Thymus (tissue), 14 donors: Measurements from ENCODE around the gene NMNAT3. TPM values are rescaled to one million over a fixed set of nuclear protein-coding genes. Genes with fewer than 3 reads are reported as not detected.

Experiments used
- DNase-seq, 9 donors: peaks; one replicate each; pipeline ENCODE4 v3.0.0-alpha.2; 2013; ENCODE audit warnings: low spot score in 9 of 9, low read depth in 6 of 9, missing footprints in 1 of 9
- H3K27ac ChIP-seq, 2 donors: one replicate each; pipeline ENCODE4 v1.5.1; 2013; ENCODE audit warnings: control low read depth in 1 of 2, low read depth in 1 of 2, low read length in 1 of 2, mild to moderate bottlenecking in 1 of 2, moderate library complexity in 1 of 2
- H3K27me3 ChIP-seq, 2 donors: one replicate each; pipeline ENCODE4 v1.5.1; 2013; ENCODE audit warnings: low read length in 1 of 2; ENCODE audit not compliant: control insufficient read depth in 2 of 2, insufficient read depth in 1 of 2
- H3K36me3 ChIP-seq, 2 donors: one replicate each; pipeline ENCODE4 v1.5.1; 2013; ENCODE audit warnings: low read length in 1 of 2, mild to moderate bottlenecking in 1 of 2, moderate library complexity in 1 of 2; ENCODE audit not compliant: control insufficient read depth in 2 of 2, insufficient read depth in 2 of 2
- H3K4me1 ChIP-seq, 2 donors: one replicate each; pipeline ENCODE4 v1.5.1; 2013; ENCODE audit warnings: low read length in 2 of 2; ENCODE audit not compliant: control insufficient read depth in 2 of 2, insufficient read depth in 2 of 2
- H3K4me3 ChIP-seq, 2 donors: one replicate each; pipeline ENCODE4 v1.5.1; 2013; ENCODE audit warnings: low read length in 2 of 2, control low read depth in 1 of 2, mild to moderate bottlenecking in 1 of 2
- H3K9me3 ChIP-seq, 2 donors: one replicate each; pipeline ENCODE4 v1.5.1; 2013; ENCODE audit warnings: low read length in 1 of 2, mild to moderate bottlenecking in 1 of 2; ENCODE audit not compliant: control insufficient read depth in 2 of 2, insufficient read depth in 1 of 2
- WGBS: extraction: QIAGEN DNeasy Blood & Tissue Kit; methylation state at CpG from one replicate; pipeline ENCODE4 v1.1.7; 2013; 5-methylcytosine and 5-hydroxymethylcytosine counted together
- long read RNA-seq, 10 donors: transcript quantifications; one replicate each; lab custom pipeline, GENCODE V29; 2026
- polyA plus RNA-seq: library from polyadenylated mRNA; stranded (reverse); fragments of 200-250 nt; gene quantifications from one replicate; pipeline ENCODE4 v1.2.3, GENCODE V29; 2013
- total RNA-seq: library from RNA; stranded (reverse); fragments of 120-200 nt; gene quantifications from one replicate; pipeline ENCODE4 v1.2.4, GENCODE V29; 2013
- donor health status: healthy.

Gene NMNAT3
- total RNA-seq = 4.7 TPM
- 5.2 TPM for polyA plus RNA-seq
- long read RNA-seq, donor 1 = 0 reads
- long read RNA-seq, donor 2, partial matches to known transcripts = 0 of 3 reads
- long read RNA-seq, donor 2, other reads (novel, unspliced or antisense) = 0 of 3 reads
- long read RNA-seq, donor 3, partial matches to known transcripts = 0 of 2 reads
- long read RNA-seq, donor 3, other reads (novel, unspliced or antisense) = 0 of 2 reads
- long read RNA-seq, donor 4, partial matches to known transcripts = 0 of 1 reads
- long read RNA-seq, donor 4, other reads (novel, unspliced or antisense) = 0 of 1 reads
- long read RNA-seq, donor 5, partial matches to known transcripts = 0 of 1 reads
- long read RNA-seq, donor 5, other reads (novel, unspliced or antisense) = 0 of 1 reads
- long read RNA-seq, donor 6, partial matches to known transcripts = 0 of 1 reads
- long read RNA-seq, donor 6, other reads (novel, unspliced or antisense) = 0 of 1 reads
- long read RNA-seq, donor 7 = 0 reads
- long read RNA-seq, donor 8 = 0 reads
- long read RNA-seq, donor 9 = 0 reads
- long read RNA-seq, donor 10 = 0 reads

DNA sequence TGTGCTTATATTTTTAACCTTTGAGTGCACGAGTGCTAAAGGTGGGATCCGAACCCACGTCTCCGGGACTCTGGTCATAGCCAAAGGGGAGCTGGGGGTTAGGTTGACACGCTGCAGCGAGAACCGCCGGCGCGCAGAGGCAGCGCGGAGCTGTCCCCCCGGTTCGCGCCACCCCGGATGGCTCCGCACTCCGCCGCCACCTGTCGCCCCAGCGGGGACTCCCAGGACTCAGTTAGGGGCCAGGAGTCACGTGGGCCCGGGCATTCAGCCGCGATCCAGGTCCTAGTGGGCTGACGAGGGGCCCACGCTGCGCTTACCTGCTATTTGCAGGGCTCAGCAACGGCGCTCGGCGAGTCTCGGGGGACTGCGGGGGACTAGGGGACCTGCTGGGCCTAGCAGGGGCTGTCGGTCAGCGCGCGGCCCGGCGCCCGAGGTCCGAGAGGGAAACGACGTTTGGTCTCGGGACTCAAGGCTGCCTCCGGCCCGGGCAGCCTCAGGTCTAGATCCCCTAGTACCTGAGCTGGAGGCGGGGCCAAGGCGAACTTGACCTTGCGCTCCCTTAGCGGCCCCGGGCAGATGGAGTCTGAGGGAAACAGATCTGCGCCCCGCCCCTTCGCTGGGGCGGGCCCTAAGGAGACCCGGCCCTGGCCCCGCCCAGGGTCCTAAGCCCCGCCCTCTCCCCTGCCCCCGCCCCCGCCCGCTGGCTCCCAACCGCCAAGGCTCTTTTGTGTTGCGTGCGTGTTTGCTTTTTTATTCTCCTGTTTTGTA is at the start of gene NMNAT3:
TSS of gene NMNAT3 (minus strand) at position 585 of the 768 bp plus-strand sequence. CDS start 50,248 bp downstream, outside the sequence.
- DNase-seq = peak; percentile 52 to 91 (median 85)
- Histone ChIP-seq H3K4me3 (peak within 1 kb of the TSS; percentile 78 to 81), H3K27me3 (peaks cover 0 to 2% of the 10 kb centered on the region in 2 donors), H3K27ac (peak within 1 kb of the TSS; percentile 58 to 74), H3K9me3 (no peaks in the 10 kb centered on the region), H3K36me3 (no peaks in the 10 kb centered on the region), H3K4me1 (peaks cover 7 to 12% of the 10 kb centered on the region in 2 donors)
- WGBS = under 1% methylated on average over 65 of the region's 65 CpGs

DNA sequence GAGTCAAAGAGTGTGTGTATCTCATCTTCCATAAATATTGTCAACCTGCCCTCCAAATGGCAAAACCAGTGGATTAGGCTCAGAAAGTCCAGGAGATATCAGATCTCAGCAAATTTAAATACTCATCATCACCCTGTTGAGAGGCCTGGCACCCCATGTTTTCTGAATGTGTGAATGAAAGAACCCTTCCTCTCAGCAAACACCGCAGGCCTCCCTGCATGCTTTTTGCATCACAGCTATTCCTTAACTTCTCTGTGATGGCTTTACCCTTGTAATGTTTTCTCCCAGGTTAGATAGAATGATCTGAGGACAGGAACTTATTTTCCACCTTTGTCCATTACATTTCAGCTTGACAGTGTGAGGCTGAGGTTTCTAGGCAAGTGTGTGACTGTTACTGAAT is 43.6 kb upstream of the NMNAT3 start:
- no peaks in the 10 kb centered on the region for H3K36me3 ChIP-seq
- WGBS = 67% methylated on average over 1 of the region's 1 CpG
- H3K4me1 ChIP-seq = no peaks in the 10 kb centered on the region
- no peaks in the 10 kb centered on the region for H3K9me3 ChIP-seq
- no peak overlapping the region for H3K27ac ChIP-seq
- no peak for DNase-seq
- no peak overlapping the region for H3K4me3 ChIP-seq
- no peaks in the 10 kb centered on the region for H3K27me3 ChIP-seq

DNA sequence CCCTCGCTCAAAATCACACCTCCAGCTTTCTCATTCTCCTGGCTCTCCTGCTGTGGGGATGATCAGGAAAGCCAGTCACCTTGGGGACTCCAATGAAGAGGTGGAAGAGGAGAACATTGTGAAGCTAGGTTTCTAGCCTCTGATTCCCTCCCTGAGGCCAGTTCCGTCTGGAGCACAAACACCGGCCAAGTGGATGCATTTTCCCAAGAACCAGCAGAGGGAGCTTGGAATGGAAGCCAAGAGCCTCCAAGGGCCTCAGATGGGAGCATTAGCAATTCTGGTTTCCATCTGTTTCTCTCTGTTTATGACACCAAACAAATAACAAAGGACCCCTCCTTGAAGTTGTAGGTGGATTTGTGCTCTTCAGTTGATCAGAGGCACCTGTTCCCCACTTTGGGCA is 40.6 kb upstream of the NMNAT3 start:
- Histone ChIP-seq H3K9me3 (no peaks in the 10 kb centered on the region), H3K36me3 (no peaks in the 10 kb centered on the region), H3K4me3 (no peak overlapping the region), H3K27ac (no peak overlapping the region), H3K27me3 (no peaks in the 10 kb centered on the region), H3K4me1 (no peaks in the 10 kb centered on the region)
- 61% methylated on average over 3 of the region's 3 CpGs for WGBS
- no peak for DNase-seq

DNA sequence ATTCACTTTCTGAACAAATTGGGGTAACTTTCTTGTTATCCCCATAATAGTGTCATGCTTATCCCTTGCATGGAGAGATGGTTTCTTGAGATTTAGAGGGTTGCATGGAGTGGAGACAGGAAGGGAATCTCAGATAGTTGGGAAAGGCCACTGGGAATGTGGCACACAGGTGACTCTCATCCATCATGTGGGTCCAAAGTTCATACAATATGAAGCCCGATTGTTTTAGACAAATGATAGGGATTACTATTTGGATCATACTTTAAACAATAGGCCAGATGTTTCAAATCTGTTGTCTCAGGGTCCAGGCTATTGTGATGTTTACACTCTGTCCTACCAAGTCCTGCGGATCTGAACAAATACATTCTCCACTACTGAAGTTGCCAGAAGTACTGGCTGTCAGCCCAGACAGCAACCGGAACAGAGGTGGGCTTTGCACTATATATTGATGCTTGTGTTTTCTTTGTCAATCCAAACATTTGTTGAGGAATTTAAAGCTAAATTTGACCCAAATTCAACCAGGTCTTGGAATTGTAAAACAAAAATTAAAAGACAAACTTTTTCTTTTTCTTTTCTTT is 39.2 kb upstream of the NMNAT3 start:
- Histone ChIP-seq H3K27ac (no peak overlapping the region), H3K4me3 (no peak overlapping the region), H3K4me1 (no peaks in the 10 kb centered on the region), H3K9me3 (no peaks in the 10 kb centered on the region), H3K36me3 (no peaks in the 10 kb centered on the region), H3K27me3 (no peaks in the 10 kb centered on the region)
- WGBS = 88% methylated on average over 3 of the region's 3 CpGs
- no peak for DNase-seq

DNA sequence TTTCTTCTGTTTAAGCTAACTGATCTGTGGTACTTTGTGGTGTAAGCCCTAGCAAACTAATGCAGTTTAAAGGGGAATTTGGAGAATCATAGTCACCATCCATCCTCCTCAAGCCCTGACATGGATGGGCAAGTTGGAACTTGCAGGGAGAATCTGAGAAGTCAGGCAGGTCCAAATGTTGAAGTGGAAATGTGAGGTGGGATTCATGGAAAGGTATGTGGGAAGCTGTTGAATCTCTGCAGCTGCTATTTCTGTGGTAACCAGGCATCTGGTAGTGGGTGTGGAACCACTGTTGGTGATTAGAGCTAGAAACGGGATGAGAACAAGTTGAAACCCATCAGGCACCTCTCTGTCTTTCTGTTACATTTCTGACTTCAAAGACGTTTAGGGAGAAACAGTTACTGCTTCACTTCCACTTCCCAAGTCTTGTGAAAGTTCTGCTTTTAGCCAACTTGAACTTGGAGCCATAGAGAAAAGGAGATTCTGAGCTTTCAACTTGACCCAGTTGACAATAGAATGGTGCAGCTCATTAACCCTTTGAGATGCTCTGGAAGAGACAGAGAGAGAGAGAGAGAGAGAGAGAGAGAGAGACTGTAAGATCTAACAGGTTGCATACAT is 38.1 kb upstream of the NMNAT3 start:
- H3K27ac ChIP-seq = no peak overlapping the region
- DNase-seq = peak in 5 of 9 donors; percentile 1 to 33 (median 8)
- H3K4me3 ChIP-seq = no peak overlapping the region
- H3K27me3 ChIP-seq = no peaks in the 10 kb centered on the region
- H3K4me1 ChIP-seq = no peaks in the 10 kb centered on the region
- H3K9me3 ChIP-seq = no peaks in the 10 kb centered on the region
- WGBS = 28% methylated on average over 2 of the region's 2 CpGs
- H3K36me3 ChIP-seq = no peaks in the 10 kb centered on the region

DNA sequence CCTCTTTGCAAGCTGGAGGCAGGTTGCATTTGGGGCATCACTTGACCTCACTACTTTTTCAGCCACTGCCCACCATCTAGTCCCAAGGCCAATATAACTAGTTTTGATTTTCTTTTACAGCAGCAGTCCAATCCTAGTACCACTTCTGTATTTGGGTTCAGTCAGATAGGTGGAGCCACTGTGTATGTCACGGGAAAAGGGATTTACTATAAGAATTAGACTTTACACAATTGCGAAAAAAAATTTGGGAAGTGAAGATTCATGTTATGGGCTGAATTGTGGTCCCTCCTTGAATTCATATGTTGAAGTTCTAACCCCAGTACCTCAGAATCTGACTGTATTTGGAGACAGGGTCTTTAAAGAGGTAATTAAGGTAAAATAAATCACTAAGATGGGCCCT is 37.4 kb upstream of the NMNAT3 start:
- DNase-seq = peak in 1 of 9 donors; percentile 5

DNA sequence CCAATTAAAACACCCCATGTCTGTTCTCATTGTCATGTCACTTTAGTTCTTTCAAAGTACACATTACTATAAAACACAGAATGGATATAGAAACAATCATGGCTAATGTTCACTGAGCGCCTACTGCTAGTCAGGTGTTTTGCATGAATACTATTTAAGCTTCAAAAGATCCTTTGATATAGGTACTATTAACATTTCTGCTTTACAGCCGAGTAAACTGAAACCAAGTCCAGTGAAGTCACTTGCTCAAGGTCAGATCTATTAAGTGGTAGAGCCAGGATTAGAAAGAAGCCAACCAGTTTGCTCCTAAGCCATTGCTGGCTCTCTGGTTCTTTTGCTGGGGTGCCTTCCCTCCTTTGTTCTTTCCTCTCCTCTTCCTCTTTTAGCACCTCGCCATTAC is 32.4 kb upstream of the NMNAT3 start:
- H3K4me3 ChIP-seq = no peak overlapping the region
- H3K27me3 ChIP-seq = no peaks in the 10 kb centered on the region
- H3K27ac ChIP-seq = no peak overlapping the region
- H3K9me3 ChIP-seq = no peaks in the 10 kb centered on the region
- no peak for DNase-seq
- no peaks in the 10 kb centered on the region for H3K4me1 ChIP-seq
- WGBS = 74% methylated on average over 3 of the region's 3 CpGs
- H3K36me3 ChIP-seq = no peaks in the 10 kb centered on the region

More for the DNA sequence above, 37.4 kb upstream of the NMNAT3 start:
- H3K27ac ChIP-seq = no peak overlapping the region
- H3K4me1 ChIP-seq = no peaks in the 10 kb centered on the region
- no peaks in the 10 kb centered on the region for H3K9me3 ChIP-seq
- WGBS = 94% methylated on average over 2 of the region's 2 CpGs
- H3K27me3 ChIP-seq = no peaks in the 10 kb centered on the region
- no peak overlapping the region for H3K4me3 ChIP-seq
- H3K36me3 ChIP-seq = no peaks in the 10 kb centered on the region

DNA sequence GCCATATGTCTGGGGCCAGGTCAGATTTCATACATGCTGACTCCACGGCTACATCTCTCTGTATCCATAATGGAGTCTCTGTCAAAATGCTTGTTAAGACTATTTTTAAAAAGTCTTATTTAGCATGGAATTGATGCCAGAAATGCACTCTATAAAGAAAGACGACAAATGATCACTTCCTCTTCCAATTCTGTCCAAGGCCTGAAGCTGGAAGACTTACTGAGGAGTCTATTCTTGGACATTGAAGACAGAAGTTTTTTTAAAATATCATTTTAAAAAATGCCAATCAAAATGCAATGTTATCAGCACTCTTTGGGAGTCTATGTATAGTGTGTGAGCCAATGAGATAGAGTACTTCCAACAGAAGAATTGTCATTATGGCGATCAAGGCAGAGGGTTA is 27.9 kb upstream of the NMNAT3 start:
- Histone ChIP-seq H3K9me3 (no peaks in the 10 kb centered on the region), H3K36me3 (no peaks in the 10 kb centered on the region), H3K27me3 (no peaks in the 10 kb centered on the region), H3K4me3 (no peak overlapping the region), H3K27ac (no peak overlapping the region), H3K4me1 (no peaks in the 10 kb centered on the region)
- no peak for DNase-seq
- WGBS = 92% methylated on average over 3 of the region's 3 CpGs
